ENCODE results near the gene FBXO46. TPM values are rescaled to one million over a fixed set of nuclear protein-coding genes. Genes with fewer than 3 reads are reported as not detected.

Gene FBXO46
- polyA plus RNA-seq, 1 of the 3 experiments (the other 2 are of a cell fraction) = 5.6 TPM

- Histone ChIP-seq H3K9me2 (no peaks in the 10 kb centered on the region), H3K27ac (ENCODE audit: low read depth in 2 of 2, low read length in 1 of 2) (no peak overlapping the region), H3K27me3 (ENCODE audit: insufficient read depth) (no peaks in the 10 kb centered on the region), H3F3A (replicated peaks; ENCODE audit: insufficient read depth) (peaks cover 29% of the 10 kb centered on the region), H3K4me2 (peak overlapping the region; percentile 90; the same call in 1 of the 2 replicates), H2AFZ (ENCODE audit: low read depth) (no peak overlapping the region), H3K4me3 (ENCODE audit: low read depth in 2 of 2, low read length in 1 of 2) (peak overlapping the region in 1 of 2 experiments; percentile 49; a peak in 1 of 4 replicates), H3K9ac (no peak overlapping the region), H3K36me3 (replicated peaks in 1 of 2; ENCODE audit: control insufficient read depth in 1 of 2, insufficient read depth in 2 of 2, low read length in 1 of 2) (peaks cover 15 to 35% of the 10 kb centered on the region in 2 experiments), H3K9me3 (no peaks in the 10 kb centered on the region), H3K79me2 (ENCODE audit: insufficient read depth) (peaks cover 30% of the 10 kb centered on the region), H3K4me1 (ENCODE audit: control insufficient read depth in 1 of 2, insufficient read depth in 2 of 2, low read depth in 1 of 2, low read length in 1 of 2) (peaks cover 22 to 30% of the 10 kb centered on the region in 2 experiments; a peak in 3 of 4 replicates), H4K20me1 (ENCODE audit: insufficient read depth) (0 out of 2 replicates have a peak, but pooled peaks cover 8% of the 10 kb centered on the region)
- DNase-seq = peak; percentile 89
- no peak for TF ChIP-seq TCF12 (IDR thresholded peaks at IDR 0.05)
- peak; percentile 47; the same call in 1 of the 2 replicates for TF ChIP-seq PBX3 (IDR thresholded peaks at IDR 0.05)
- POLR2A ChIA-PET = no interaction called here
- CTCF ChIA-PET = interaction anchor here (1.0 to 1.3 kb wide), 3 partner anchors 9 to 38 kb away, joined by 3 to 10 read pairs (median 5); no protein-coding TSS in a partner anchor
- WGBS (ENCODE audit: low lambda C conversion rate) = 86% methylated on average over 46 of the region's 48 CpGs
Observed at GRCh38 chr19:45779231-45780145, 48.8 kb upstream of the FBXO46 start.

- WGBS (ENCODE audit: low lambda C conversion rate) = 95% methylated on average over 19 of the region's 28 CpGs
- ChIA-PET CTCF (no interaction called here), POLR2A (no interaction called here)
- Histone ChIP-seq H3K4me2 (no peak overlapping the region), H3K36me3 (replicated peaks in 1 of 2; ENCODE audit: control insufficient read depth in 1 of 2, insufficient read depth in 2 of 2, low read length in 1 of 2) (peaks cover 23 to 39% of the 10 kb centered on the region in 2 experiments), H3K27ac (ENCODE audit: low read depth in 2 of 2, low read length in 1 of 2) (no peak overlapping the region), H3K79me2 (ENCODE audit: insufficient read depth) (peaks cover 27% of the 10 kb centered on the region), H3K27me3 (ENCODE audit: insufficient read depth) (no peaks in the 10 kb centered on the region), H3K9me2 (no peaks in the 10 kb centered on the region), H3K4me3 (ENCODE audit: low read depth in 2 of 2, low read length in 1 of 2) (no peak overlapping the region), H3K9ac (no peak overlapping the region), H3K4me1 (ENCODE audit: control insufficient read depth in 1 of 2, insufficient read depth in 2 of 2, low read depth in 1 of 2, low read length in 1 of 2) (peaks cover 11 to 23% of the 10 kb centered on the region in 2 experiments; a peak in 2 of 4 replicates), H3K9me3 (no peaks in the 10 kb centered on the region), H4K20me1 (ENCODE audit: insufficient read depth) (0 out of 2 replicates have a peak, but pooled peaks cover 8% of the 10 kb centered on the region), H2AFZ (ENCODE audit: low read depth) (no peak overlapping the region), H3F3A (replicated peaks; ENCODE audit: insufficient read depth) (peaks cover 28% of the 10 kb centered on the region)
- no peak for DNase-seq
- TF ChIP-seq TAF1 (IDR thresholded peaks at IDR 0.05; ENCODE audit: borderline replicate concordance, low read depth, low read length) (no peak), FOXM1 (IDR thresholded peaks at IDR 0.05; ENCODE audit: low read depth) (no peak), NRF1 (IDR thresholded peaks at IDR 0.05; ENCODE audit: low read depth, low read length) (no peak), CTCF (IDR thresholded peaks at IDR 0.05) (no peak), MEF2A (IDR thresholded peaks at IDR 0.05; ENCODE audit: borderline replicate concordance, low read depth) (no peak), TCF12 (IDR thresholded peaks at IDR 0.05) (no peak), TEAD4 (IDR thresholded peaks at IDR 0.05; ENCODE audit: borderline replicate concordance, insufficient read depth) (no peak), FOSL2 (IDR thresholded peaks at IDR 0.05; ENCODE audit: borderline replicate concordance, low read depth) (no peak)
Observed at GRCh38 chr19:45778010-45778661, 47.4 kb upstream of the FBXO46 start.
